Activated CD4-positive, alpha-beta T cell treated with anti-CD3 and anti-CD28 coated beads, Interleukin-2, amount 50 U/mL, for 24 hours (primary cell): ENCODE data around the gene KRTAP16-1.
A peak's percentile ranks its signal among the peaks of the same experiment; 100 is the strongest.

Experiments
- DNase-seq, 2 donors: peaks; one replicate each; pipeline ENCODE4 v3.0.0-alpha.2; 2020; ENCODE audit warnings: low read depth in 1 of 2, low spot score in 1 of 2

Gene KRTAP16-1

GRCh38 chr17:41331606-41332005, 22.5 kb upstream of the KRTAP16-1 start:
- no peak for DNase-seq

- DNase-seq: no peak
Measured at GRCh38 chr17:41329279-41329948, 20.3 kb upstream of the KRTAP16-1 start.

GRCh38 chr17:41328207-41328606, 19.1 kb upstream of the KRTAP16-1 start:
- no peak for DNase-seq

GRCh38 chr17:41327411-41328120, 18.5 kb upstream of the KRTAP16-1 start:
- DNase-seq: no peak

- DNase-seq: no peak
Measured at GRCh38 chr17:41326173-41327145, 17.4 kb upstream of the KRTAP16-1 start.

GRCh38 chr17:41325611-41326010, 16.5 kb upstream of the KRTAP16-1 start:
- no peak for DNase-seq

- no peak for DNase-seq
Measured at GRCh38 chr17:41325126-41325525, 16.0 kb upstream of the KRTAP16-1 start.

GRCh38 chr17:41324180-41325075, 15.3 kb upstream of the KRTAP16-1 start:
- DNase-seq: no peak

- DNase-seq: no peak
Measured at GRCh38 chr17:41322903-41323895, 14.1 kb upstream of the KRTAP16-1 start.

- DNase-seq: no peak
Measured at GRCh38 chr17:41322094-41322902, 13.2 kb upstream of the KRTAP16-1 start.

GRCh38 chr17:41318231-41318630, 9.1 kb upstream of the KRTAP16-1 start:
- DNase-seq: no peak

GRCh38 chr17:41315814-41316445, 6.8 kb upstream of the KRTAP16-1 start:
- no peak for DNase-seq

- no peak for DNase-seq
Measured at GRCh38 chr17:41315204-41315794, 6.2 kb upstream of the KRTAP16-1 start, which contains the start of gene KRTAP17-1. Gene KRTAP17-1 (minus strand): TSS chr17:41315710. CDS start chr17:41315650, 60 bp downstream.

- DNase-seq: no peak
Measured at GRCh38 chr17:41311111-41311510, 2.0 kb upstream of the KRTAP16-1 start.

- peak in 1 of 2 donors; percentile 32 for DNase-seq
Measured at GRCh38 chr17:41308251-41308917, 725 bp downstream of the KRTAP16-1 start.

GRCh38 chr17:41307647-41308046, 1.5 kb downstream of the KRTAP16-1 start:
- no peak for DNase-seq

GRCh38 chr17:41304091-41304490, 5.0 kb downstream of the KRTAP16-1 start:
- no peak for DNase-seq
